Fibroblast of lung (primary cell): ENCODE data around the gene MTERF4. TPM values are rescaled to one million over a fixed set of nuclear protein-coding genes. Genes with fewer than 3 reads are reported as not detected.

Experiments used
- DNase-seq, 2 donors: peaks; one replicate each; pipeline versions ENCODE4 v3.0.0 to v3.0.0-alpha.2; 2010; ENCODE audit warnings: low read depth in 2 of 2
- H2AFZ ChIP-seq: 2 replicates; pipeline ENCODE4 v1.5.1; 2012; ENCODE audit warnings: low read length, control low read depth, inconsistent platforms
- H3K27ac ChIP-seq: 2 replicates; pipeline ENCODE4 v1.5.1; 2011; ENCODE audit warnings: low read length, control low read depth; ENCODE audit not compliant: insufficient read depth
- H3K27me3 ChIP-seq: 2 replicates; pipeline ENCODE4 v1.5.1; 2011; ENCODE audit warnings: mild to moderate bottlenecking, low read length; ENCODE audit not compliant: control insufficient read depth, insufficient read depth
- H3K36me3 ChIP-seq: 2 replicates; pipeline ENCODE4 v1.5.1; 2011; ENCODE audit warnings: low read length; ENCODE audit not compliant: control insufficient read depth, insufficient read depth
- H3K4me1 ChIP-seq: 2 replicates; pipeline ENCODE4 v1.5.1; 2011; ENCODE audit warnings: low read length; ENCODE audit not compliant: control insufficient read depth, insufficient read depth; ENCODE audit errors: extremely low read depth
- H3K4me2 ChIP-seq: 2 replicates; pipeline ENCODE4 v1.5.1; 2011; ENCODE audit warnings: low read length, control low read depth; ENCODE audit not compliant: insufficient read depth; ENCODE audit errors: extremely low read depth
- H3K4me3 ChIP-seq, 4 experiments: fragments of 200-600 bp in 1 of 4; sonication (generic) in 1 of 4; replicated peaks in 1 of 4; 2 replicates each; pipeline ENCODE4 v1.5.1; 2011 to 2016; ENCODE audit warnings: low read length in 4 of 4, low read depth in 3 of 4, mild to moderate bottlenecking in 3 of 4, control low read depth in 2 of 4, inconsistent platforms in 1 of 4, mixed read lengths in 1 of 4; ENCODE audit not compliant: insufficient read depth in 1 of 4; ENCODE audit errors: control extremely low read depth in 1 of 4
- H3K79me2 ChIP-seq: 2 replicates; pipeline ENCODE4 v1.5.1; 2012; ENCODE audit warnings: mild to moderate bottlenecking, low read length, inconsistent platforms; ENCODE audit not compliant: control insufficient read depth, insufficient read depth
- H3K9ac ChIP-seq: 2 replicates; pipeline ENCODE4 v1.5.1; 2011; ENCODE audit warnings: mild to moderate bottlenecking, low read length, control low read depth; ENCODE audit not compliant: insufficient read depth
- H3K9me3 ChIP-seq: 2 replicates; pipeline ENCODE4 v1.5.1; 2012; ENCODE audit warnings: low read depth, low read length; ENCODE audit not compliant: control insufficient read depth, insufficient read depth
- H4K20me1 ChIP-seq: 2 replicates; pipeline ENCODE4 v1.5.1; 2011; ENCODE audit warnings: low read length; ENCODE audit not compliant: control insufficient read depth, insufficient read depth; ENCODE audit errors: extremely low read depth
- EZH2 ChIP-seq: IDR thresholded peaks from 2 replicates; pipeline ENCODE4 v1.5.1; 2012; ENCODE audit warnings: low read length, control low read depth, mild to moderate bottlenecking; ENCODE audit errors: missing control alignments
- polyA plus RNA-seq, 2 donors: library from polyadenylated mRNA; depleted of rRNA in 1 of 2; stranded (reverse) in 1 of 2; unstranded in 1 of 2; fragments of >200 nt; gene quantifications; 2 replicates each; pipeline ENCODE4 v1.2.1, GENCODE V29; 2011 to 2012; ENCODE audit warnings: missing spikeins in 1 of 2
- total RNA-seq: library from RNA; depleted of rRNA; stranded (reverse); fragments of >200 nt; gene quantifications from 2 replicates; pipeline ENCODE4 v1.2.1, GENCODE V29; 2014
- TF ChIP-seq, protein P1 (sequence below), 2 donors: IDR thresholded peaks in 1 of 2; conservative IDR thresholded peaks in 1 of 2; 1 replicate in 1 of 2; 2 replicates in 1 of 2; pipeline ENCODE4 v1.5.1; 2011 to 2012; ENCODE audit warnings: low read length in 2 of 2, control low read depth in 1 of 2, inconsistent platforms in 1 of 2, low read depth in 1 of 2, mild to moderate bottlenecking in 1 of 2

MTERF4 gene
- total and polyA plus RNA-seq, 2 donors (not counting 1 experiment from before 2014, with no cell fraction given) = 31.7 to 35.5 TPM

DNA sequence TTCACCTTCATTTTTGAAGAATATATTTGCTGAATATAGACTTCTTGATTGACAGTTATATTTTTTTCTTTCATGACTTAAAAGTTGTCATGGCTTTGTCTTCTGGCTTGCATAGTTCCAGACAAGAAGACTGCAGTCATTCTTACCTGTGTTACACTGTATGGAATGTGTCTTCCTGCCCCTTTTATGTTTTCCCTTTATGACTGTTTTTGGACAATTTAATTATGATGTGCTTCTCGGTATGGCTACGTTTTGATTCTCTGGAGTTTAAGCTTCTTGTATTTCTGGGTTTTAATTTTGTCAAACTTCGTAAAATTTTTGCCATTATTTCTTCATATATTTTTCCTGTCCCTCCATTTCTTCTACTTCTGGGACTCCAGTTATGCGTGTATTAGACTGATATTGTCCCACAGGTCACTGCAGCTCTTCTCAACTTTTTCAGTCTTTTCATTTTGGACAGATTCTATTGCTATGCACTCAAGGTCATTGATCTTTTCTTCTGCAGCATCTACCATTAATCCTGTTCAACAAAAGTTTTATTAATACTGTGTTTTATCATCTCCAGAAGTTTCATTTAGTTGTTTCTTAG lies 17.1 kb downstream of the MTERF4 start:
- no peak for DNase-seq
- Histone ChIP-seq H3K4me3 (no peak overlapping the region), H3K9ac (no peak overlapping the region), H3K4me2 (no peak overlapping the region), H3K27ac (no peak overlapping the region), H3K27me3 (no peaks in the 10 kb centered on the region), H4K20me1 (no peaks in the 10 kb centered on the region), H3K79me2 (no peaks in the 10 kb centered on the region), H2AFZ (no peak overlapping the region), H3K36me3 (peaks cover 17% of the 10 kb centered on the region), H3K4me1 (no peaks in the 10 kb centered on the region), H3K9me3 (no peaks in the 10 kb centered on the region)
- no peak for TF ChIP-seq EZH2
- TF ChIP-seq, protein P1, sequence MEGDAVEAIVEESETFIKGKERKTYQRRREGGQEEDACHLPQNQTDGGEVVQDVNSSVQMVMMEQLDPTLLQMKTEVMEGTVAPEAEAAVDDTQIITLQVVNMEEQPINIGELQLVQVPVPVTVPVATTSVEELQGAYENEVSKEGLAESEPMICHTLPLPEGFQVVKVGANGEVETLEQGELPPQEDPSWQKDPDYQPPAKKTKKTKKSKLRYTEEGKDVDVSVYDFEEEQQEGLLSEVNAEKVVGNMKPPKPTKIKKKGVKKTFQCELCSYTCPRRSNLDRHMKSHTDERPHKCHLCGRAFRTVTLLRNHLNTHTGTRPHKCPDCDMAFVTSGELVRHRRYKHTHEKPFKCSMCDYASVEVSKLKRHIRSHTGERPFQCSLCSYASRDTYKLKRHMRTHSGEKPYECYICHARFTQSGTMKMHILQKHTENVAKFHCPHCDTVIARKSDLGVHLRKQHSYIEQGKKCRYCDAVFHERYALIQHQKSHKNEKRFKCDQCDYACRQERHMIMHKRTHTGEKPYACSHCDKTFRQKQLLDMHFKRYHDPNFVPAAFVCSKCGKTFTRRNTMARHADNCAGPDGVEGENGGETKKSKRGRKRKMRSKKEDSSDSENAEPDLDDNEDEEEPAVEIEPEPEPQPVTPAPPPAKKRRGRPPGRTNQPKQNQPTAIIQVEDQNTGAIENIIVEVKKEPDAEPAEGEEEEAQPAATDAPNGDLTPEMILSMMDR (conservative IDR thresholded peaks at IDR 0.05 in 1 of 2, IDR thresholded peaks at IDR 0.05 in 1 of 2; ENCODE audit: low read depth in 1 of 2, low read length in 2 of 2) = no peak

DNA sequence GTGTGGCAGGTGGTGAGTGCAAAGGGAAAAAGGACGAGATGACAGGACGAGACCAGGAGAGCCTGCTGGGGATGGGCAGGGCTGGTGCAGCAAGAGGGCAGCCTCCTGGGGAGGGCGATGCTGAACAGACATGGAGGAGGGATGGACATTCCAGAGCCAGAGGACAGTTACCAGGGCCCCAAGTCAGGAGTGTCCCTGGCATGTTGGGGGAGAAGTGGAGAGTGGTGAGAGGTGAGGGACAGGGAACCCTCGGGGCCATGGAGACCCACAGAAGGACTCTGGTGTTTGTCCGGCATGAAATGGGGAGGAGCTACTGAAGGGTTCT lies 19.0 kb downstream of the MTERF4 start:
- H3K9ac ChIP-seq = no peak overlapping the region
- H3K9me3 ChIP-seq = no peaks in the 10 kb centered on the region
- H3K27ac ChIP-seq = no peak overlapping the region
- H3K4me1 ChIP-seq = no peaks in the 10 kb centered on the region
- H3K4me3 ChIP-seq = no peak overlapping the region
- no peaks in the 10 kb centered on the region for H4K20me1 ChIP-seq
- H3K4me2 ChIP-seq = no peak overlapping the region
- TF ChIP-seq, protein P1 (conservative IDR thresholded peaks at IDR 0.05 in 1 of 2, IDR thresholded peaks at IDR 0.05 in 1 of 2; ENCODE audit: low read depth in 1 of 2, low read length in 2 of 2) = no peak
- no peak for TF ChIP-seq EZH2
- no peaks in the 10 kb centered on the region for H3K27me3 ChIP-seq
- peaks cover 7% of the 10 kb centered on the region for H3K36me3 ChIP-seq
- no peak overlapping the region for H2AFZ ChIP-seq
- DNase-seq = no peak
- H3K79me2 ChIP-seq = no peaks in the 10 kb centered on the region

DNA sequence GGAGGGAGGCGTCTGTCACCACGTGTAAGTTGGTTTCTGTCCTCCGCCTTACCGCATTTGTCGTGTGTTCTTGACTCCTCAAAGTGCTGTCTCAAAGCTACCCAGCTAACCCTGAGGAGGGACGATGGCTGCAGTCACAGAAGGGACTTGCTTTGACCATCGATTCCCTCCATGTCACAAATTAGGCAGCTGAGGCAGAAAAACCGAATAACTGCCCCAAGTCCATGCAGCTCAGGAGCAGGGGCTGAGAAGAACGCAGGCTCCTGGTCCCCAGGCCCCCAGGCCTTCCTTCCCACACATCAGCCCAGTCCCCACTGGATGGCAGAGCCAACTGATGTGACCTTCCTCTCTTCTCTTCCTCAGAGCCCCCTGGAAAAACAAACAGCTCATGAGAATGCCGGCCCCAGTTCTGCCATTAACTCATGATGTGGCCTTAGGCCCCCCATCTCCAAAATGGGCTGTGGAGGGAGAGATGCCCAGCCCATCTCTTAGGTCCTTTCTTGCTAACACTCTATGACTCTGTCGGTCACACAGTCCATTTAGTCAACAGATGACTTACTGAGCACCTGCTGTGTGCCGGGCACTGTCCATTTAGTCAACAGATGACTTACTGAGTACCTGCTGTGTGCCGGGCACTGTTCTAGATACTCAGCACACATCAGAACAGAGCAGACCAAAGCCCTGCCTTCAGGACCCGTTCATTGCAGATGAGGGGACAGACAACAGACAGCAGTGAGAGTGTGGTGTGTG lies 19.6 kb downstream of the MTERF4 start:
- no peak overlapping the region for H3K4me2 ChIP-seq
- no peaks in the 10 kb centered on the region for H4K20me1 ChIP-seq
- no peak overlapping the region for H3K9ac ChIP-seq
- TF ChIP-seq, protein P1 (conservative IDR thresholded peaks at IDR 0.05 in 1 of 2, IDR thresholded peaks at IDR 0.05 in 1 of 2; ENCODE audit: low read depth in 1 of 2, low read length in 2 of 2) = no peak
- no peak for TF ChIP-seq EZH2
- H2AFZ ChIP-seq = no peak overlapping the region
- peaks cover 2% of the 10 kb centered on the region for H3K36me3 ChIP-seq
- no peaks in the 10 kb centered on the region for H3K79me2 ChIP-seq
- no peaks in the 10 kb centered on the region for H3K27me3 ChIP-seq
- H3K27ac ChIP-seq = no peak overlapping the region
- no peak overlapping the region for H3K4me3 ChIP-seq
- no peaks in the 10 kb centered on the region for H3K4me1 ChIP-seq
- no peaks in the 10 kb centered on the region for H3K9me3 ChIP-seq
- no peak for DNase-seq
